Eye (tissue), 1 donor: ENCODE data around the gene TPH2.

Experiments
- DNase-seq: peaks from one replicate; pipeline ENCODE4 v3.0.0-alpha.2; 2015

TPH2 gene

GRCh38 chr12:72037006-72037795 lies 98.6 kb downstream of the TPH2 start:
- DNase-seq: peak; percentile 7

- peak; percentile 34 for DNase-seq
Measured at GRCh38 chr12:72041811-72042210, 103.2 kb downstream of the TPH2 start.

GRCh38 chr12:72053604-72054003 lies 115.0 kb downstream of the TPH2 start:
- no peak for DNase-seq

- no peak for DNase-seq
Measured at GRCh38 chr12:72054511-72054910, 115.9 kb downstream of the TPH2 start.

GRCh38 chr12:72057330-72057914 lies 118.8 kb downstream of the TPH2 start:
- DNase-seq: no peak

- DNase-seq: no peak
Measured at GRCh38 chr12:72063073-72063472, 124.4 kb downstream of the TPH2 start.

GRCh38 chr12:72071030-72071429 lies 132.4 kb downstream of the TPH2 start:
- DNase-seq: no peak

- peak; percentile 48 for DNase-seq
Measured at GRCh38 chr12:72072592-72073212, 134.1 kb downstream of the TPH2 start.

GRCh38 chr12:72074065-72074464 lies 135.4 kb downstream of the TPH2 start:
- DNase-seq: no peak

- no peak for DNase-seq
Measured at GRCh38 chr12:72074956-72075355, 136.3 kb downstream of the TPH2 start.

GRCh38 chr12:72075401-72075800 lies 136.8 kb downstream of the TPH2 start:
- DNase-seq: no peak

GRCh38 chr12:72075891-72076557 lies 137.4 kb downstream of the TPH2 start:
- DNase-seq: no peak

- no peak for DNase-seq
Measured at GRCh38 chr12:72076558-72076915, 137.9 kb downstream of the TPH2 start.

- DNase-seq: no peak
Measured at GRCh38 chr12:72077111-72077820, 138.6 kb downstream of the TPH2 start.

GRCh38 chr12:72081777-72082176 lies 143.1 kb downstream of the TPH2 start:
- DNase-seq: no peak
